ENCODE measurements around the gene PLA2G2E.
"Not testable (repeated sequence)": the region's sequence is repeated elsewhere in the genome, so short reads cannot be mapped to it uniquely, and the experiment has no call there.

The PLA2G2E gene

GRCh38 chr1:19923137-19923952 lies at the start of gene PLA2G2E:
TSS of gene PLA2G2E (minus strand) at chr1:19923617. CDS start at chr1:19923559, 58 bp downstream.
- DNase-seq: no peak

GRCh38 chr1:19971664-19972063 lies 48.2 kb upstream of the PLA2G2E start:
- no peak for DNase-seq

- DNase-seq: no peak
Observed at GRCh38 chr1:19969898-19970660, 46.7 kb upstream of the PLA2G2E start.

GRCh38 chr1:19967808-19968207 lies 44.4 kb upstream of the PLA2G2E start:
- no peak for DNase-seq

GRCh38 chr1:19964542-19964941 lies 41.1 kb upstream of the PLA2G2E start:
- no peak for DNase-seq

GRCh38 chr1:19963636-19964035 lies 40.2 kb upstream of the PLA2G2E start:
- no peak for DNase-seq

GRCh38 chr1:19960591-19960990 lies 37.2 kb upstream of the PLA2G2E start:
- DNase-seq: no peak

- DNase-seq: no peak
Observed at GRCh38 chr1:19957779-19958178, 34.4 kb upstream of the PLA2G2E start.

- DNase-seq: no peak
Observed at GRCh38 chr1:19955534-19956170, 32.2 kb upstream of the PLA2G2E start.

- DNase-seq: no peak
Observed at GRCh38 chr1:19954059-19954458, 30.6 kb upstream of the PLA2G2E start.

- DNase-seq: peak; percentile 85
Observed at GRCh38 chr1:19949016-19949415, 25.6 kb upstream of the PLA2G2E start.

GRCh38 chr1:19946971-19947370 lies 23.6 kb upstream of the PLA2G2E start:
- no peak for DNase-seq

GRCh38 chr1:19946331-19946751 lies 22.9 kb upstream of the PLA2G2E start:
- no peak for DNase-seq

- DNase-seq: no peak
Observed at GRCh38 chr1:19945914-19946313, 22.5 kb upstream of the PLA2G2E start.

GRCh38 chr1:19942657-19943056 lies 19.2 kb upstream of the PLA2G2E start:
- DNase-seq: no peak

GRCh38 chr1:19942088-19942487 lies 18.7 kb upstream of the PLA2G2E start:
- DNase-seq: peak; percentile 69

- DNase-seq: no peak
Observed at GRCh38 chr1:19941206-19941568, 17.8 kb upstream of the PLA2G2E start.

GRCh38 chr1:19940486-19941205 lies 17.2 kb upstream of the PLA2G2E start:
- no peak for DNase-seq

GRCh38 chr1:19938472-19938871 lies 15.1 kb upstream of the PLA2G2E start:
- no peak for DNase-seq

GRCh38 chr1:19936061-19936750 lies 12.8 kb upstream of the PLA2G2E start:
- no peak for DNase-seq

- no peak for DNase-seq
Observed at GRCh38 chr1:19934336-19934735, 10.9 kb upstream of the PLA2G2E start.

- no peak for DNase-seq
Observed at GRCh38 chr1:19932866-19933265, 9.4 kb upstream of the PLA2G2E start.

GRCh38 chr1:19927130-19927421 lies 3.7 kb upstream of the PLA2G2E start:
- DNase-seq: not testable (repeated sequence)
